ENCODE results near the gene SMCR8.

DNA sequence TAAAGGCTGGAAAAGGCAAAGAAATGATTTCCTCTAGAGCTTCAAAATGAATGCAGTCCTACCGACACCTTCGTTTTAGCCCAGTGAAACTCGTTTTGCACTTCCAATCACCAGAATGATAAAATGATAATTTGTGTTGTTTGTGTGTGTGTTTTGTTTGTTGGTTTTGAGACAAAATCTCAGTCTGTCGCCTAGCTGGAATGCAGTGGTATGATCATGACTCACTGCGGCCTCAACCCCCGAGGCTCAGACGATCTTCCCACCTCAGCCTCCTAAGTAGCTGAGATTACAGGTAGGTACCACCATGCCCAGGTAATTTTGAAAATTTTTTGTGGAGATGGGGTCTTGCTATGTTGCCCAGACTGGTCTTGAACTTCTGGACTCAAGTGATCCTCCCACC is 59.1 kb downstream of the SMCR8 start:
- no peak for TF ChIP-seq POLR2AphosphoS5 (IDR thresholded peaks at IDR 0.05; ENCODE audit: low read depth, low read length)
- no peak for TF ChIP-seq POLR2A (IDR thresholded peaks at IDR 0.05; ENCODE audit: low read depth, low read length)
- TF ChIP-seq TAF1 (IDR thresholded peaks at IDR 0.05; ENCODE audit: borderline replicate concordance, low read depth, low read length), result no peak

Data from GM12892 (cell line).